Vagina (tissue), 2 donors: ENCODE results near the gene MGAT5.
A peak's percentile ranks its signal among the peaks of the same experiment; 100 is the strongest.

Experiments
- POLR2AphosphoS5 ChIP-seq, 2 donors: sonication (generic); formaldehyde crosslinking; IDR thresholded peaks; one replicate each; pipeline ENCODE4 v1.9.0; 2017; ENCODE audit warnings: antibody characterized with exemption in 2 of 2, mild to moderate bottlenecking in 2 of 2, low read depth in 1 of 2; ENCODE audit not compliant: insufficient read depth in 1 of 2
- TF ChIP-seq, protein P1 (sequence below), 3 experiments: fragments of 450-650 bp in 2 of 3; fragments of 200-600 bp in 1 of 3; sonication (generic) in 1 of 3; IDR thresholded peaks; one replicate each; pipeline ENCODE4 v1.5.1; 2017 to 2019; ENCODE audit warnings: antibody characterized with exemption in 3 of 3, mild to moderate bottlenecking in 2 of 3, moderate library complexity in 2 of 3

DNA sequence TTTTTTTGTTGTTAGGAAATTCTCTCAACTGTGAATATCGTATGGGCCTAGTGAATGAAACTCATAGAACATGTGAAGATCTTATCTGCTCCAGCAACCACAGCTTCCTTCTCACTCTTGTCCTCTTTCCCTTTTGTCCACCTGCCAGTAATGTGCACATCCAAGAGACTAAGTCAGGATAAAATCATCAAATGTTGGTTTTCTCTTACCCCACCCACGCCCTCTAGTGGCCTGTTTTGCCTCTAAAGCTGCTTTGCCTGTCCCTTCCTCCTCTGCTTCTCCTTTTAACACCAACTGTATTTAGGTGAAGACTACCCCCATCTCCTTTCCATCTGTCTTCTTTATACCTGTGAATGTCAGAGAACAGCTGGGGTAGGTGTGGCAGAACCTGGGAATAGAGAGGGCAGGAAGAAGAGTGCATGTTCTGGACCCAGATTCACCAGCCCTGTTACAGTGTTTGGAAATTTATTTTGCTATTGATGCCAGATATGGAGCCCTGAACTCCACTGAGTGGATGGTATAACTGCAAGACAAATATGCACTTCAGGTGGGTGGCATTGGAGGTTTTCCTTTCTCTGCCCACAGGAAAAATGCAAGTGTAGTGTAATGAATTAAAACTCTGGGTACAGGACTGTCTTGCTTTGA, 8.4 kb upstream of the MGAT5 start:
- TF ChIP-seq, protein P1, sequence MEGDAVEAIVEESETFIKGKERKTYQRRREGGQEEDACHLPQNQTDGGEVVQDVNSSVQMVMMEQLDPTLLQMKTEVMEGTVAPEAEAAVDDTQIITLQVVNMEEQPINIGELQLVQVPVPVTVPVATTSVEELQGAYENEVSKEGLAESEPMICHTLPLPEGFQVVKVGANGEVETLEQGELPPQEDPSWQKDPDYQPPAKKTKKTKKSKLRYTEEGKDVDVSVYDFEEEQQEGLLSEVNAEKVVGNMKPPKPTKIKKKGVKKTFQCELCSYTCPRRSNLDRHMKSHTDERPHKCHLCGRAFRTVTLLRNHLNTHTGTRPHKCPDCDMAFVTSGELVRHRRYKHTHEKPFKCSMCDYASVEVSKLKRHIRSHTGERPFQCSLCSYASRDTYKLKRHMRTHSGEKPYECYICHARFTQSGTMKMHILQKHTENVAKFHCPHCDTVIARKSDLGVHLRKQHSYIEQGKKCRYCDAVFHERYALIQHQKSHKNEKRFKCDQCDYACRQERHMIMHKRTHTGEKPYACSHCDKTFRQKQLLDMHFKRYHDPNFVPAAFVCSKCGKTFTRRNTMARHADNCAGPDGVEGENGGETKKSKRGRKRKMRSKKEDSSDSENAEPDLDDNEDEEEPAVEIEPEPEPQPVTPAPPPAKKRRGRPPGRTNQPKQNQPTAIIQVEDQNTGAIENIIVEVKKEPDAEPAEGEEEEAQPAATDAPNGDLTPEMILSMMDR (IDR thresholded peaks at IDR 0.05) = peak in 2 of 3 experiments; percentile 5 to 43
- no peak for TF ChIP-seq POLR2AphosphoS5 (IDR thresholded peaks at IDR 0.05; ENCODE audit: insufficient read depth in 1 of 2, low read depth in 1 of 2)
